Smooth muscle cell (in vitro differentiated cells): Measurements from ENCODE around the gene ANKS1B. TPM values are rescaled to one million over a fixed set of nuclear protein-coding genes. Genes with fewer than 3 reads are reported as not detected.

ENCODE experiments used
- DNase-seq: peaks from one replicate; lab custom pipeline; 2025; ENCODE audit not compliant: unreplicated experiment; lab: John Stamatoyannopoulos, UW
- H2AFZ ChIP-seq: fragments of 200-600 bp; sonication (generic); 2 replicates; pipeline ENCODE4 v1.6.0; 2016; ENCODE audit warnings: antibody characterized with exemption, low read depth, mild to moderate bottlenecking
- H3F3A ChIP-seq: fragments of 200-600 bp; sonication (generic); 2 replicates; pipeline ENCODE4 v1.6.0; 2017; ENCODE audit warnings: antibody characterized with exemption, low read depth
- H3K27ac ChIP-seq: fragments of 200-600 bp; sonication (generic); 2 replicates; pipeline ENCODE4 v1.5.1; 2016; ENCODE audit warnings: low read depth, mild to moderate bottlenecking
- H3K27me3 ChIP-seq: fragments of 200-600 bp; sonication (generic); 2 replicates; pipeline ENCODE4 v1.6.1; 2016; ENCODE audit warnings: low read depth, mild to moderate bottlenecking
- H3K36me3 ChIP-seq: fragments of 200-600 bp; sonication (generic); 2 replicates; pipeline ENCODE4 v1.5.1; 2016; ENCODE audit warnings: low read depth
- H3K4me1 ChIP-seq: fragments of 200-600 bp; sonication (generic); 2 replicates; pipeline ENCODE4 v1.5.1; 2016; ENCODE audit warnings: low read depth
- H3K4me2 ChIP-seq: fragments of 200-600 bp; sonication (generic); 2 replicates; pipeline ENCODE4 v1.6.0; 2016; ENCODE audit warnings: mild to moderate bottlenecking
- H3K4me3 ChIP-seq: fragments of 200-600 bp; sonication (generic); 2 replicates; pipeline ENCODE4 v1.5.1; 2016; ENCODE audit warnings: mild to moderate bottlenecking
- H3K79me2 ChIP-seq: fragments of 200-600 bp; sonication (generic); 2 replicates; pipeline ENCODE4 v1.6.0; 2016; ENCODE audit warnings: low read depth, mild to moderate bottlenecking
- H3K9ac ChIP-seq: fragments of 200-600 bp; sonication (generic); 2 replicates; pipeline ENCODE4 v1.6.0; 2016; ENCODE audit warnings: low read depth
- H3K9me3 ChIP-seq: fragments of 200-600 bp; sonication (generic); replicated peaks from 2 replicates; pipeline ENCODE4 v1.5.1; 2016; ENCODE audit warnings: low read depth
- H4K20me1 ChIP-seq: fragments of 200-600 bp; sonication (generic); 2 replicates; pipeline ENCODE4 v1.6.0; 2016; ENCODE audit warnings: low read depth
- WGBS: methylation state at CpG from one replicate; pipeline ENCODE4 v1.1.7; 2016; ENCODE audit warnings: low lambda C conversion rate; 5-methylcytosine and 5-hydroxymethylcytosine counted together
- polyA plus RNA-seq: library from polyadenylated mRNA; unstranded; fragments of >200 nt; fragmentation: Nextera tagmentation; extraction: Ambion mirVana; gene quantifications from 2 replicates; pipeline ENCODE4 v1.2.1, GENCODE V29; 2016
- total RNA-seq: library from RNA; depleted of rRNA; stranded (reverse); fragments of >200 nt; gene quantifications from 2 replicates; pipeline ENCODE4 v1.2.3, GENCODE V29; 2014
- TF ChIP-seq, protein P1 (sequence below): fragments of 200-600 bp; sonication (generic); IDR thresholded peaks from 2 replicates; pipeline ENCODE4 v1.5.1; 2017; ENCODE audit warnings: borderline replicate concordance, mild to moderate bottlenecking, antibody characterized with exemption; ENCODE audit not compliant: insufficient read depth, poor library complexity, severe bottlenecking

The ANKS1B gene
- total and polyA plus RNA-seq, 2 experiments from 2014 or later: 0.47 to 7.3 TPM

DNA sequence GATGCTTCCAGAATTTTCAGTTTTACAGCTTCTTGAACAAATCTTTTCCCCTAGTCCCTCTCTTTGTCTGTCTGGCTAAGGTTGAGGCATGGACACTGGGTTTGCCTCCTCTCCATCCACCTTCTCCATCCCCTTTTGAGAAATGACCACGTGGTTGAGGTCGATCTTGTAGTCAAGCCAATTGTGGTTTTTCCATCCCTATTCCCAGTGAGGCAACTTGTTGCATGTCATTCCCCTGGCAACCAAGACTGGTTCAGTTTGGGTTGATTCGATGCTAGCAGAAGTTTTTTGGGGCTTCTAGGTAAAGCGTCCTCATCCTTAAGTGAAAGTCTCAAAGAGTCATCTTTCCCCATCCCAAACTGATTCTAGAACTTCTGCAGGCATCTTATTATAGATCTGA, 1038.9 kb downstream of the ANKS1B start:
- Histone ChIP-seq H3K27me3 (no peaks in the 10 kb centered on the region), H3K4me2 (no peak overlapping the region), H3K27ac (no peak overlapping the region), H3K36me3 (no peaks in the 10 kb centered on the region), H4K20me1 (no peaks in the 10 kb centered on the region), H2AFZ (no peak overlapping the region), H3F3A (no peaks in the 10 kb centered on the region), H3K4me1 (no peaks in the 10 kb centered on the region), H3K9me3 (no peaks in the 10 kb centered on the region), H3K79me2 (no peaks in the 10 kb centered on the region), H3K9ac (no peak overlapping the region), H3K4me3 (no peak overlapping the region)
- WGBS: 84% methylated on average over 4 of the region's 4 CpGs
- DNase-seq: no peak
- TF ChIP-seq, protein P1, sequence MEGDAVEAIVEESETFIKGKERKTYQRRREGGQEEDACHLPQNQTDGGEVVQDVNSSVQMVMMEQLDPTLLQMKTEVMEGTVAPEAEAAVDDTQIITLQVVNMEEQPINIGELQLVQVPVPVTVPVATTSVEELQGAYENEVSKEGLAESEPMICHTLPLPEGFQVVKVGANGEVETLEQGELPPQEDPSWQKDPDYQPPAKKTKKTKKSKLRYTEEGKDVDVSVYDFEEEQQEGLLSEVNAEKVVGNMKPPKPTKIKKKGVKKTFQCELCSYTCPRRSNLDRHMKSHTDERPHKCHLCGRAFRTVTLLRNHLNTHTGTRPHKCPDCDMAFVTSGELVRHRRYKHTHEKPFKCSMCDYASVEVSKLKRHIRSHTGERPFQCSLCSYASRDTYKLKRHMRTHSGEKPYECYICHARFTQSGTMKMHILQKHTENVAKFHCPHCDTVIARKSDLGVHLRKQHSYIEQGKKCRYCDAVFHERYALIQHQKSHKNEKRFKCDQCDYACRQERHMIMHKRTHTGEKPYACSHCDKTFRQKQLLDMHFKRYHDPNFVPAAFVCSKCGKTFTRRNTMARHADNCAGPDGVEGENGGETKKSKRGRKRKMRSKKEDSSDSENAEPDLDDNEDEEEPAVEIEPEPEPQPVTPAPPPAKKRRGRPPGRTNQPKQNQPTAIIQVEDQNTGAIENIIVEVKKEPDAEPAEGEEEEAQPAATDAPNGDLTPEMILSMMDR: no peak

GRCh38 chr12:98939926-98940325, 1044.8 kb downstream of the ANKS1B start:
- Histone ChIP-seq H3F3A (no peaks in the 10 kb centered on the region), H3K4me3 (no peak overlapping the region), H3K79me2 (no peaks in the 10 kb centered on the region), H4K20me1 (no peaks in the 10 kb centered on the region), H3K4me2 (no peak overlapping the region), H3K9ac (no peak overlapping the region), H2AFZ (no peak overlapping the region), H3K27me3 (no peaks in the 10 kb centered on the region), H3K27ac (no peak overlapping the region), H3K9me3 (no peaks in the 10 kb centered on the region), H3K4me1 (no peaks in the 10 kb centered on the region), H3K36me3 (peaks cover 3% of the 10 kb centered on the region)
- DNase-seq: no peak
- TF ChIP-seq, protein P1: no peak
- WGBS: 84% methylated on average over 3 of the region's 3 CpGs

- TF ChIP-seq, protein P1: peak; percentile 40
- H3K9ac ChIP-seq: no peak overlapping the region
- 36% methylated on average over 2 of the region's 2 CpGs for WGBS
- H3K4me3 ChIP-seq: no peak overlapping the region
- no peaks in the 10 kb centered on the region for H4K20me1 ChIP-seq
- no peaks in the 10 kb centered on the region for H3K4me1 ChIP-seq
- H3K27ac ChIP-seq: no peak overlapping the region
- peaks cover 3% of the 10 kb centered on the region for H3K36me3 ChIP-seq
- H3F3A ChIP-seq: no peaks in the 10 kb centered on the region
- no peaks in the 10 kb centered on the region for H3K9me3 ChIP-seq
- no peaks in the 10 kb centered on the region for H3K79me2 ChIP-seq
- no peak overlapping the region for H2AFZ ChIP-seq
- no peak for DNase-seq
- no peak overlapping the region for H3K4me2 ChIP-seq
- no peaks in the 10 kb centered on the region for H3K27me3 ChIP-seq
Observed at GRCh38 chr12:98939350-98939749, 1045.4 kb downstream of the ANKS1B start.

GRCh38 chr12:98935847-98936246, 1048.9 kb downstream of the ANKS1B start:
- Histone ChIP-seq H4K20me1 (no peaks in the 10 kb centered on the region), H3K27me3 (no peaks in the 10 kb centered on the region), H3K79me2 (no peaks in the 10 kb centered on the region), H3F3A (no peaks in the 10 kb centered on the region), H3K4me1 (no peaks in the 10 kb centered on the region), H3K4me2 (no peak overlapping the region), H3K9me3 (no peaks in the 10 kb centered on the region), H2AFZ (no peak overlapping the region), H3K9ac (no peak overlapping the region), H3K36me3 (peaks cover 3% of the 10 kb centered on the region), H3K27ac (no peak overlapping the region), H3K4me3 (no peak overlapping the region)
- DNase-seq: no peak
- WGBS: 73% methylated on average over 2 of the region's 2 CpGs
- TF ChIP-seq, protein P1: no peak
